Osteocyte (in vitro differentiated cells): Measurements from ENCODE around the gene GABRB1. TPM values are rescaled to one million over a fixed set of nuclear protein-coding genes. Genes with fewer than 3 reads are reported as not detected.

Source experiments
- DNase-seq: peaks from one replicate; pipeline ENCODE4 v3.0.0; 2021; ENCODE audit warnings: mixed read lengths; ENCODE audit not compliant: unreplicated experiment; ENCODE audit errors: extremely low spot score
- H3K27ac Mint-ChIP-seq: one replicate; pipeline ENCODE4 v1.8.0; 2021; ENCODE audit warnings: mild to moderate bottlenecking, mixed read lengths; ENCODE audit not compliant: unreplicated experiment
- H3K27me3 Mint-ChIP-seq: one replicate; pipeline ENCODE4 v1.8.0; 2021; ENCODE audit warnings: mixed read lengths; ENCODE audit not compliant: unreplicated experiment
- H3K36me3 Mint-ChIP-seq: one replicate; pipeline ENCODE4 v1.8.0; 2021; ENCODE audit warnings: mixed read lengths; ENCODE audit not compliant: unreplicated experiment
- H3K4me1 Mint-ChIP-seq: one replicate; pipeline ENCODE4 v1.8.0; 2021; ENCODE audit warnings: mixed read lengths; ENCODE audit not compliant: unreplicated experiment
- H3K4me3 Mint-ChIP-seq: one replicate; pipeline ENCODE4 v1.8.0; 2021; ENCODE audit warnings: mild to moderate bottlenecking, moderate library complexity, mixed read lengths; ENCODE audit not compliant: unreplicated experiment
- H3K9me3 Mint-ChIP-seq: one replicate; pipeline ENCODE4 v1.8.0; 2021; ENCODE audit warnings: mixed read lengths; ENCODE audit not compliant: unreplicated experiment
- CTCF ChIP-seq: fragments of 200-600 bp; sonication (generic); IDR thresholded peaks from 2 replicates; pipeline ENCODE4 v1.5.0; 2021; ENCODE audit warnings: antibody characterized with exemption, mild to moderate bottlenecking, moderate library complexity
- total RNA-seq: library from RNA; stranded (reverse); gene quantifications from 2 replicates; pipeline ENCODE4 v1.2.1, GENCODE V29; 2021

GABRB1 gene
- total RNA-seq, 1 donor from 2014 or later: not detected

DNA sequence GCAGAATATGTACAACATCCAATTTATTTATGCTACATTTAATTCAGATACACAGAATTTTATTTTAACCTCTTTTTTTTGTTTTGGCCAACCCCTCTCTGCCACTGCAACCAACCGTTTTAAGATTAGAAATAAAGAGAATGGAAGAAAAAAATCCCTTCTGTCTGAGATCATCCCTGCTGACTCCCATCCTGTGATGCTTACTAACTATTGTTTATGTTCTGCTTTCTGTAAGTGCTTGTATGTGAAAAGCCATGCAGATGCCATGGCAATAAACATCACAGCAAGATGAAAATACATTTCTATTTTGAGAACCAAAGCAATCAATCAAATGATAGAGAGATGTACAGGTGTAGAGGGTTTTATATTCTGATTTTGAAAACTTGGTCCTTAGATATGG is 70.1 kb downstream of the GABRB1 start:
- no peaks in the 10 kb centered on the region for H3K36me3 Mint-ChIP-seq
- no peak for DNase-seq
- TF ChIP-seq CTCF: no peak
- no peak overlapping the region for H3K27ac Mint-ChIP-seq
- no peaks in the 10 kb centered on the region for H3K4me1 Mint-ChIP-seq
- H3K27me3 Mint-ChIP-seq: peaks cover 56% of the 10 kb centered on the region
- no peaks in the 10 kb centered on the region for H3K9me3 Mint-ChIP-seq
- H3K4me3 Mint-ChIP-seq: no peak overlapping the region

- H3K27me3 Mint-ChIP-seq: peaks cover 68% of the 10 kb centered on the region
- TF ChIP-seq CTCF: no peak
- H3K9me3 Mint-ChIP-seq: no peaks in the 10 kb centered on the region
- no peaks in the 10 kb centered on the region for H3K36me3 Mint-ChIP-seq
- no peak for DNase-seq
- no peaks in the 10 kb centered on the region for H3K4me1 Mint-ChIP-seq
- no peak overlapping the region for H3K4me3 Mint-ChIP-seq
- H3K27ac Mint-ChIP-seq: no peak overlapping the region
These were observed 73.6 kb downstream of the GABRB1 start for GRCh38 chr4:47104986-47105385.

DNA sequence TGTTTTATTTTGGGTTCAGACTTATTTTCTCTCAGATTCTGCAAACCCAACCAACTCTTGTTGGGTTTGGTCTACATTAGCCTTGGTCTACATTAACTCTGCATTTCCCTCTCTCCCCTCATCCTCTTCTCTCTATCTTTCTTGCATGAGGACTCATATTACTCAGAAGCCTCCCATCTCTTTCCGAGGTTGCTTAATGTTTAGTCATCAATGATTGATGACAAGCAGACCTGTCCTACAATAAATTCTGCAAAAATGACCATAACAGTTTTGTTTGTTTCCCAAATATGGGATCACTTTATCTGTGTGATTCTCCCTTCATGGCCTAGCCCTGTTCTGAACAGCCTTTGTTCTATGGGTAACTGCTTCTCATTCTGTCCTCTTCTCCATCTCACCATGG is 75.2 kb downstream of the GABRB1 start:
- Mint-ChIP-seq H3K4me1 (no peaks in the 10 kb centered on the region), H3K9me3 (no peaks in the 10 kb centered on the region), H3K27me3 (peaks cover 73% of the 10 kb centered on the region), H3K4me3 (no peak overlapping the region), H3K36me3 (no peaks in the 10 kb centered on the region), H3K27ac (no peak overlapping the region)
- no peak for DNase-seq
- TF ChIP-seq CTCF: no peak

GRCh38 chr4:47109379-47109778 is 78.0 kb downstream of the GABRB1 start:
- no peaks in the 10 kb centered on the region for H3K9me3 Mint-ChIP-seq
- no peak overlapping the region for H3K4me3 Mint-ChIP-seq
- H3K4me1 Mint-ChIP-seq: no peaks in the 10 kb centered on the region
- peaks cover 70% of the 10 kb centered on the region for H3K27me3 Mint-ChIP-seq
- no peak for DNase-seq
- H3K27ac Mint-ChIP-seq: no peak overlapping the region
- TF ChIP-seq CTCF: no peak
- no peaks in the 10 kb centered on the region for H3K36me3 Mint-ChIP-seq

DNA sequence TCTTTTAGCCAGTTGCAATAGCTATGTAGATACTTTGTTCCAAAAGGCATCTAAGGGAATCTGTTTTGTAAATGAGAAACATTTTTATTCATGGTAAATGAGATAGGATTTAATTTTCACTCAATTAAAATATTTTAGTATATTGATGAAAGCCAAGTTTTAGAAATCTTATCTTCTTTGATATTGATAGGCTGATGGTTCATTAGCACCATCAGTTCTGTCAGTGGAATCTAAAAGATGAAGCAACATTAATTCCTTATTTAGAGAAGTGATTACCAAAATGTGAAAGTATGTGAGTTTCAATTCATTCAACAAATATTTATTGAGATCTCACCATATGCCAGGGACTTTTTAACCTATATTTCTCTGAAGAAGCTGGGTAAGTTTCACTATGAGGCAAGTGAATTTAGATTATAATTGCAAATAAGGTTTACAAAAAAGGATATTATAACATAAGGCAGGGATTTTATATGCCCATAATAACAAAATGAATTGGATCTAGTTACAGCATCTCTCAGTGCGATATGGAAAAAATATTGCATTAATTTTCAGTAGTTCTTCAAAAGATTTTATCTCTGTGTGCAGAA is 79.3 kb downstream of the GABRB1 start:
- no peak for TF ChIP-seq CTCF
- Mint-ChIP-seq H3K4me3 (no peak overlapping the region), H3K27ac (no peak overlapping the region), H3K27me3 (peaks cover 60% of the 10 kb centered on the region), H3K4me1 (no peaks in the 10 kb centered on the region), H3K9me3 (no peaks in the 10 kb centered on the region), H3K36me3 (no peaks in the 10 kb centered on the region)
- no peak for DNase-seq
